GM19467 (cell line): ENCODE data around the gene AATF.
"Not testable (repeated sequence)": the region's sequence is repeated elsewhere in the genome, so short reads cannot be mapped to it uniquely, and the experiment has no call there.

Experiments
- ATAC-seq: cut with Tn5 transposase; IDR thresholded peaks from one replicate; pipeline ENCODE4 v1.9.1; 2021; ENCODE audit warnings: mild to moderate bottlenecking, moderate library complexity; ENCODE audit not compliant: unreplicated experiment

The AATF gene

DNA sequence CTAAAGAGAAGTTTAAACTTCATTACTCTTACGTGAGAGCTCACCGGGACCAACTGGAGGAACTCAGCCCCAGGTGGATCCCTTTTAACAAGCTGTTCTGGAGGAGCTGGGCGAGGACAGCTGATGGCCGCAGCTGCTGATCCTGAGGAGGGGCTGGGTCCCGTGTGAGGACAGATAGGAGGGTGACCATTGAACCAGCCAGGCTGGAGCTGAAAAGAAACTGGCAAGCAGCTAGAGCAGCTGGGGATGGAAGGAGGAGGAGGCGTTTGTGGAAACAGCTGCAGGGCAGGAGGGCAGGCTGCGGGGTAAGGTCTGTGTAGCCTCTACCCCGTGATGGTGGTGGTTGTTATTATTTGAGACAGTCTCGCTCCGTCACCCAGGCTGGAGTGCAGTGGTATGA is 119.5 kb downstream of the AATF start:
- ATAC-seq: no peak

DNA sequence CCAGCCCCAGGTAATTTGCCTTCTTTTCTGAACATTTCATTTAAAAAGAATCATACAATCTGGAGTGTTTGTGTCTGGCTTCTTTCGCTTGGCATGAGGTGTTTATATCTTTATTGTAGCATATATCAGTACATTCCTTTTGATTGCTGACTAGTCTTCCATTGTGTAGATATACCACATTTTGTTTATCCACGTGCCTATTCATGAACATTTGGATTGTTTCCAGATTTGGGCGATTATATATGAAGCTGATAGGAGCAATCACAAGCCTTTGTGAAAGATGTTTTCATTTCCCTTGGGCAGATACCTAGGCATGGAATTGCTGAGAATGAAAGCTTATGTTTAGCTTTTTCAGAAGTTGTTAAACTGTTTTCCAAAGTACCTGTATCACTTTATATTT is 120.3 kb downstream of the AATF start:
- no peak for ATAC-seq

DNA sequence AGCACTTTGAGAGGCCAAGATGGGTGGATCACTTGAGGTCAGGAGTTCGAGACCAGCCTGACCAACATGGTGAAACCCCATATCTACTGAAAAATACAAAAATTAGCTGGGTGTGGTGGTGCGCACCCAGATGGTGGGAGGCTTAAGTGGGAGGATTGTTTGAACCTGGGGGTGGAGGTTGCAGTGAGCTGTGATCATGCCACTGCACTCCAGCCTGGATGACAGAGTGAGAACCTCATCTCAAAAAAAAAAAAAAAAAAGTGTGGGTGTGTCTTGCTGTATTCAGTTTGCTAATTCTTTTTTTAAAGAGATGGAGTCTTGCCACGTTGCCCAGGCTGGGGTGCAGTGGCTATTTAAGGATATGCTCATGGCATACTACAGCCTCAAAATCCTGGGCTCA is 124.7 kb downstream of the AATF start:
- not testable (repeated sequence) for ATAC-seq

DNA sequence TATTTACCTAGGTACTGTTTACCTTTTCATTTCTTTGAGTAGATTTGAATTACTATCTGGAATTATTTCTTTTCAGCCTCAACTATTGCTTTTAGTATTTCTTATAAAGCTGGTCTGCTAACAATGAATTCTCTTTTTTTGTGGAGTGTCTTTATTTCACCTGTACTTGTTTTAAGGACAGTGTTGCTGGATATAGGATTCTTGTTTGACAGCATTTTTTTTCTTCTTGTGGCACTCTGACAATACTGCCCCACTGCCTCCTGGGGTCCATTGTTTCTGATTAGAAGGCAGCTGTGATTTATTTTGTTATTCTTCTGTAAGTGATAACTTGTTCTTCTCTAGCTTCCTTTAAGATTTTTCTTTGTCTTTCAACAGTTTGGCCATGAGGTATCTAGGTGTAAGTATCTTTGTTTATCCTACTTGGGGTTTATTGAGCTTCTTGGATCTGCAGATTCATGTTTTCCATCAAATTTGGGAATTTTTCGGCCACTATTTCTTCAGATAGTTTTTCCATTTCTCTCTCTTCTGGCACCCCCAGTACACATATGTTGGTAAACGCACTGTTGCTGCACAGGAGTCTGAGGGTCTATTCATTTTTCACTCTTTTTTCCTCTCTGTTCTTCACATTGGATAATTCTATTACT is 130.4 kb downstream of the AATF start:
- no peak for ATAC-seq

DNA sequence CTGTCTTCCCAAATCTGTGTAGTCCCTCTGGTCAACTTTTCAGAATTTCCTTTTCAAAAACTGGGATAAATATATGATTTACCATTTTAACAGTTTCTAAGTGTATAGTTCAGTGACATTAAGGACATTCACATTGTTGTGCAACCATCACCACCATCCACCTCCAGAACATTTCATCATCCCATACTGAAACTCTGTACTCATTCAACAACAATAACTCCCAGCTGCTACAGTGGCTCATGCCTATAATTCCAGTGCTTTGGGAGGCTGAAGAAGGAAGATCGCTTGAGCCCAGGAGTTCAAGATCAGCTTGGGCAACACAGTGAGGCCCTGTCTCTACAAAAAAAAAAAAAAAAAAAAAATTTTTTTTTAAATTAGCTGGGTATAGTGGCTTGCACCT is 131.0 kb downstream of the AATF start:
- ATAC-seq: no peak

DNA sequence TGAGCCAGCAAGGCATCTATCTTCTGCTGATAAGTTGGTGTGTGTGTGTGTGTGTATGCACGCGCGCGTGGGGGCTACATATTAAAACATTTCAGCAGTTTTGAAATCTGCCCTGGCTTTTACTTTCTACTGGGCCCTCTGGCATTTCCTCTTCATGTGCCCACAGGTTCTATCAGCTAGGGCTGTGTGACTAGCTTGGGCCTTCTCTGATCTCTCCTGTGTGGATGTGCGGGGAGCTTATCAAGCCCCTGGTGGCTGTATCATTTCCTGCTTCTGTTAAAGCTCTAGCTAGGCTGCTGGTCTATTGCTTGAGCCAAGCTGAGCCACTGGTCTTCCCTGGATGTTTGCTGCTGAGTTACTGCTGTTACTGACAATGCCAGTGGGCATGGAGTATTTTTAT is 132.5 kb downstream of the AATF start:
- no peak for ATAC-seq

DNA sequence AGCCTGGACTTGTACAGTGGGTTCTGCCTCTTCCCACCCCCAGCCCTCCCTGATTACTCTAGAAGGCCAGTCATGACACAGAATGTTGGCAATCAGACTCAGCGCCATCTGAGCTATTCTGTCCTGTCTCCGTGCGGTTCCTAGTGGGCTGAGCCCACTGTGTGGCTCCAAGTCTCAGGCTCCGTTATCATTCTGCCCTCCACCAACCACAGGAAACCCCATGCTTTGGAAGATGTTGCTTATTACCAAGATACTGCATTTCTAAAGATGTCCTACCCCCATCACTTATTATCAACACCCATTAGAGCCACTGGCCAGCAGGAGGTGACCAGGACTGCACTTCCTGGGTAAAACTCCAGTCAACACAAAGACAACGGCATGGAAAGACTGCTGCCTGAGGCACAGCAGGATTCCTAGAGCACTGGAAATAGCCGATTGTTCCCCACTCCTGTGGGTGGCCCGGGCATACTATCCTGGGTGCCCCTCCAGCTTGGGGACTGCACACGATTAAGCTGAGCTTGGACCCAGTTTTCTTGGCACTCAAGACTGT is 133.6 kb downstream of the AATF start:
- no peak for ATAC-seq

DNA sequence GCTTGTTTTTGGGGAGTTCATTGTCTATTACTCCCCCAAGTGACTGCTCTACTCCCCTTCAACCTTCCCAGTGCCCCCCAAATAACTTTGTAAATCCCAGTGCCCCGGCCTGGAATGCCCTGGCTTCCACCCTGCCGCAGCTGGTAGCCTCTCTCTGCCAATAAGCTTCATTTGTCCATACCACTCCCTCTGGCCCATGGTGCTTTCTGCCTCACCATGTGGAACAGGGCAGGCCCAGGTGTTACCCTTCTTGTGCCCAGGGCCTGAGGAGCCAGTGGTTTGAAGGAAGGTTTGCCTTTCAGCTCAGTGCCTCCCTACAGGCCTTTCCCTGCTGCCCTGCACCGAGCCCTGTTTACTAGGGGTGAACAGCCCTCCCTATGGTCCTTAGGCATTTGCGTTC is 134.2 kb downstream of the AATF start:
- ATAC-seq: no peak

DNA sequence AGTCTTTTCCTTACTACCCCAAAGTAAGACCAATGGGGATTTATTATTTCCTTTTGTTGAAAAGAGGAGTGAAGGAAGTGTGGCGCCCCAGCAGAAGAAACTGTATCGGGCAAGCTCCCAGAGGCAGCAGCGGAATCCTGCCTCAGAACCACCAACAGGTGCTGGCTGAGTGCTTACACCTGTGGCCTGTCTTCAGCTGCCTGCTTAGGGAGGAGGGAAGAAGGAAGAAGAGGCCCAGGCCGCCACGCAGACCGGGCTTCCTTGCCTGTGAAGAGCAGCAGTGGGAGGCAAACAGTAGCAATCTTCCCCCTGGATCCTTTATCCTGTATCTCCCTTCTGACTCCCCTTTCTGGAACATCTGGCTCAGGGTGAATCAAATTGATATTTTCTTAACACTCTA is 134.7 kb downstream of the AATF start:
- ATAC-seq: no peak

DNA sequence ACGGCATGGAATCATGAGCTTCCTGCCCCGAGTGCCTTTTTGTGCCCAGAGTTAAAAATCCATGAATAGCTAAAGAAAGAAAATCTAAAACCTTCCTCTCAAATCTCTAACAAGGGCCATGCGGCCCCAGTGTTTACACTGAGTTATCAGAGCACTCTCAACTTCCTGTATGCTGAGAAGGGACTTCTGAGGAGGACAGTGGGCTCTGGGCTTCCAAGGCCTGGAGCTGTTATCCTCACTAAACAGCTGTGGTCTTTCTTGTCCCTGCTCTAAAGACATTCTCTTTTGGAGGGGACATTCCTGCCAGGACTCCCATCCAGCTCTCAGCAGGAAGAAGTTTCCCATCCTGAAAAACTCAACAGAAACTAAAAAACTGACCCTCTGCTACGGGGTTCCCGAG is 135.6 kb downstream of the AATF start:
- ATAC-seq: no peak

DNA sequence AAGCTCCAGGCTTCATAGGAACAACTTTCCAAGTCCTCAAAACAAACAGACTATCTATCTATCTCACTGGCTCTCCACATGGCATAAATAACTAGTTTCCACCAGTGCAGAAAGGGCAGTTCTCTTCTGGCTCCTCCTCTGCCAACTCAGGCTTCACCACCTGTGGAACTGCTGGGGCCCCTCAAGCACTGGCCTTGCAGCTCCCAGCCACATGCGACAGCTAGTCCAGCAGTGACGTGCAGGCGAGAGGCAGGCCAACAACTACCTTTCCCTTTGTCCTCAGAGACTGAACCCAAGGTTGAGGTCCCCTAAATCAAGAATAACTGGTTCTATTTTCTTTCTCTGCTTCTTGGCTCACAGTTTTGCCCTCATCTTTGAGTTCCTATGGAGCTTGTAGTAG is 137.6 kb downstream of the AATF start:
- ATAC-seq: no peak

DNA sequence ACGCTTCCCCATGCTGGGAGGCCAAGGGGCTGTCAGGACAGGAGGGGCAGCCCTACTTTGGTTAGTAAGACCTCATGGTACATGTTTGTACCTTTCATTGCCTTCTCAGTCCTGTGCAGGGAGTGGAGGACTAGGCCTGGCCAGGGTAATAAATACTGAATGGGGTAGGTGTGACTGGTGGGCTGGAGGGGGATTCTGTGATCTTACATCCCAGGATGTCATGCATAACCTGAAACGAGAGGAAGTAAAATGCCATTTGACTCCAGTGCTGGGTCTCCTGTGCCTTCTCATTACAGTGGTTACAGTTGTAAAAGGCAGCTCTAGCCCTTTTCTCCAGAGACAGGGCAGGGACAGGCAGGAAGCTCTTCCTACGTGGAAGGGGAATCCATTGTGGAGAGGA is 138.2 kb downstream of the AATF start:
- no peak for ATAC-seq

DNA sequence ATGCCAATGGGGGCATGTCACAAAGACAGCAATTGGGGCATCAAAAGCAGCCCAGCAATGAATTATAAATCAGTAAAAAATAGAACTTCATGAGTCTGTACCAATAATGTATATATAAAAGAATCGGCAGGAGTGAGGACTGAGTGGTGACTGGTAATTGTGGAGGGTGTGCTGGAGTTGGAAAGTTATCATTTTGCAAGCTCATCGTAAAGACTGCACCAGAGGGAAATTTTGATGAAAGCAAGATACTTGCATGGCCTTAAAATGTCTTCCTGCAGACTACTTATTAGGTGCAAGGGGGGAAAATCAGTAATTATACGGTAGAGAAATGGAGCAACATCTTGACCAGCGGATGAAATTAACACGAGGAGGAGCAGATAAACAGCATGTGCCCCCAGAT is 138.9 kb downstream of the AATF start:
- no peak for ATAC-seq

DNA sequence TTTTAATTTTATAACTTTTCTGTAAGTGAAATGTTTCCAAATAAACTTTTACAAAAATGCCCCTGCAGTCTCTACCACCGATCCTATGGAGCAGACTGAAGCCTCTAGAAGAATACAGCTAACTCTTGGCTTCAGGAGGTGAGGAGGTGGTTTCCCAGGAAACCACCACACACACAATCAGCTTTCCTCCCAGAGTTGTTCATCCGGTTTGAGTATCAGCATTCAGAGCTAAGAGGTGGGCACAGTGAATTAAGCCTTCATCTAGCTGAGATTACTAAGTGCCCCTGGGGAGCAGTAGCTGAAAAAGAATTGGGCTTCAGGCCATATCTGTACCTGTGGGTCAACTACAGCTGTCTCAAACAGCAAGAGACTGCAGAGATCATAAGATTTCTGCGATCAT is 139.7 kb downstream of the AATF start:
- no peak for ATAC-seq

DNA sequence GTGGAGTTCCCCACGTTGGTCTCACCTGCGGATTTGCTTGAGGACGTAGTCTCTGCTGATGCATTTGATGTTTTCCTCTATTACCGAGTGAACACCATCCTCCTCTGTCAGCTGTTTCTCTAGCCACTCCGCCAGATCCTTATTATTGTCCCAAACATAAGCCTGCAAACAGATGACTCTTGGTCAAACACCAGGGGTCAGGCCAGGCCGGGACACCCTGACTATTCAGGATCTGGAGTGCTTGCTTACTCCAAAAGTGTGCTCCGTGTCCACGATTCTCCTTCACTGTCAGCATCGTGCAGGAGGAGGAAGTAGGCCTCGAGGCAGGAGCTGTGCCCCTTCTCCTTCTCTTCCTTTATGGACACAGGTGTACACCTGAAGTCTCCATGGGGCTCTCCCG is 140.2 kb downstream of the AATF start:
- no peak for ATAC-seq

DNA sequence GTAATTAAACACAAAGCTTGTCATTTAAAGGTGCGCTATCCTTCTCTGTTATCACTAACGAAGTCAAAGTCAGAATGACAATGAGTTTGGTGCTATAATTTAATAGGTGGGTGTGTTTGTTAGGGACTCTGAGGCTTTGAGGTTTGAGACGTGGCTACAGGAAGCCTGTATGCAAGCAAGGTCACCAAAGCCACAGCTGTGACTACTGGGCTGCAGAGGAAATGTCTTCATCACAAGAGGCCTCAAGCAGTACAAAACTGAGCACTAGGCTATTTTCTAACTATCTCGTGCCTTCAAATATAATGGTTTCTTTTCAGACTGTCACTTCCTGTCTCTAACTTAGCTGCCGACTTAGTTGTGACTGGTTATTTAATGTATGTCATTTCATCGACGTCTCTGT is 141.2 kb downstream of the AATF start:
- ATAC-seq: no peak

DNA sequence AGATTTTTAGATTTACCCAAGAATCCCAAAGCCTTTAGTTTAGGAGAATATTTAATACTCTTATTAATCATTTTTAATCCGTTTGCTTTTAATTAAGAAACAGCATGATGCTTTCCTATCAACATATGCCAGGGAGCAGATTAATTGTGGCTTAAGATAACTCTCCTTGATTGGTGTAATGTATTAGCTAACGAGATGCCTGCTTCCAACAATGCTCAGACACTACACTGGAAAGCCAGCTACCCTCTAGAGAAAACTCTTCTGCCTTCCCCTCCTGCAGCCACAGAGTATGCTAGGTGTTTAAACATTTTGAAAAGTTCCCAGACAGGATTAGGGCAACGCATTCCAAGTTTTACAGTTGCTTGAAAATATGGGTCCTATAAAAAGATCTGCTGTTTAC is 142.2 kb downstream of the AATF start:
- ATAC-seq: no peak

DNA sequence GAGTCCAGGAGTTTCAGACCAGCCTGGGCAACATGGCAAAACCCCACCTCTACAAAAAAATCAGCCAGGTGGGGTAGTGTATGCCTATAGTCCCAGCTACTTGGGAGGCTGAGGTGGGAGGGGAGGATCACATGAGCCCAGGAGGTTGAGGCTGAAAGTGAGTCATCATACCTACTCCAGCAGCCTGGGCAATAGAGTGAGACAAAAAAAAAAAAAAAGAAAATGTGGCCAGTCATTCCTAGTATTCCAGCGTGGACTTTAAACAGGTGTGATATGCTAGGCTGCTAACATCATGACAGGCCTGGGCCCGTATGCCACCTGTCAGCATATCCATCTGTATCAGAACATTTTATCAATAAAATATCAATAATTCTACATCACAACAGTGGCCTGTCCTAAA is 143.3 kb downstream of the AATF start:
- ATAC-seq: no peak

DNA sequence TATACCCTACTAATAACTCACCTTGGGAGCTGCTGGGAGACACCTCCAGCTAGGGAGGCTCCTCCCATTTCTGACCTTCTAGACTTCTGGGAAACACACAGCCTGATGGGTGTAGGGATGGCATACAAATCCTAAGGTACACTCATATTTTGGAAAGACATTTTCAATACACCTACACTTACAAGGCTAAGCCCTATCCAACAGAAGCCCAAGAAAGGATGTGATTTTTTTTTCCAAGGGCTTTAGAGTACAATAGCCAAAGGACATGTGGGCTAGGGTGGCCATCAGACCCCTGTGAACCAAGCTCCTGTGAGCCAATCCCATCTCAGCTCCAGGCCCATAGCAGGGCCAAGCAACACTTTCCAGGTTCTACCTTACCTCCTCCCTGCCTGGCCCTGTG is 143.9 kb downstream of the AATF start:
- ATAC-seq: no peak

DNA sequence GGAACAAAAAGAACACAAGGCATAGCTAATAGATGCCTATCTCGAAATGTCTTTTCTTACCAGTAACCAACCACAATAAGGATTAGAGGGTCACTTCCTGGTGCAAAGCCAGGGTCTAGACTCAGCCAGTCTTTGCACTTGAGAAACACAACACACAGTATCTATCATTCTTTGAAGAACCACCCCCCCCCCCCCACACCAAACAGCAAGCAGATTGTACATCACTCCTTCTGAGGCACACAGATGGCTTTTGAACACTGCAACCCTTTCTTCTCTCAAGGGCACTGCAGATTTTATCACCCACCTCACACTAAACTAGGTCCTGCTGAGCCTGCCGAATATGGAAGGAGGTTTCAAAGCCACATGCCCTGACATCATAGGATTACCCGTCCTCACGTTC is 145.6 kb downstream of the AATF start:
- no peak for ATAC-seq

DNA sequence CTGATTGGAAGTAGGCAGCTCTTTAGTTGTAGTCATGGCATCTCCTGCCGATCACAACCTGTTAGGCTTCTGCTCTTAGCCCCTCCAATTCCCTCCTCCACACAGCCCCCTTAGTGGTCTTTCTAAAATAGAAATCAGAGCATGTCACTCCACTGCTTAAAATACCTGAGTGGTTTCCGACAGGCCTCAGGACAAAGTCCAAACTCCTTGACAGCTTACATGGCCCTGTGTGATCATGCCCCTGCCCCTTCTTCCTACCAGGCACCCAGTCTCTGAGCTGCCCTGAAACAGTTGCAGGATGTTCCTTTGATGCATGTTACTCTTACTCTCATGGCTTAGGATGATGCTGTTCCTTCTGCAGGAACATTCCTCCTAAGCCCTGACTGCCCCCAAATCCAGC is 147.3 kb downstream of the AATF start:
- no peak for ATAC-seq

DNA sequence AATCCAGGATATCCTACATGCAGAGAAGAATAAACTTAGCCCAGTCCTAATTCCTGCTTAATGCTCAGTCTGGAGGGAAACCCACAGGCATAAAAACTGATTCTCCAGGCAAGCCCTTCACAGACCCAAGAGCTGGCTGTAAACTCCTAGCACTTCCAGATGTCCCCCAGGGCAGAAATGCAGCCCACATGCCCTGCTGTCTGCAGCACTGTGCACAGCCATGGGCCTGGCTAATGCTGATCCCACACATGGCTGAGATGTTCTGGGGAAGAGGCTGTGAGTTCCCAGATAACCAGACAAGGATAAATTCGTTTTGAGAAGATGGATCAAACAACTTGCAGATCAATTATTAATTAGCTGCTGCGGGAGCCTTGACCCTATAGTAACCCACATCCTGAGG is 148.4 kb downstream of the AATF start:
- ATAC-seq: no peak

DNA sequence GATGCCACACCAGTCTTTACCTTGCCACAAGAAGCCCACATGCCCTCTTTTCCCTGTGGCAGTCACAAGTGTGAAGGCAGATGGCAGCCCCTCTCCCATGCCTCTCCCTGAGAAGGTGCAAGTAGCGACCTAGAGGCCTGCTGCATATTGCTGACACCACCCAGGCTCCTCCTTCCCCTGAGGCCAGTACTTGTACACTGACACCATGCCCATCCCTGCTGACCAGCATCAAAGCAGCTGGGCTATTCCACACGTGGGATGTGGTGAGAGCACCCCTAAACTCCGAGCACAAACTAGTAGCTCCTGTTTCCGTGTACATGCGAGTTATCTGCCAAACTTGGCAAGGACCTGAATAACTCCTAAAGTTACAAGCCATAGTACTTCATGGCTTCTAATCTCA is 149.4 kb downstream of the AATF start:
- no peak for ATAC-seq
